Measurements from ENCODE around the gene TRAPPC14.

The TRAPPC14 gene

GRCh38 chr7:100119072-100119969 lies 39.2 kb downstream of the TRAPPC14 start, which contains the start of the genes CNPY4 and TAF6:
TSS of gene CNPY4 (plus strand) at chr7:100119634. CDS start at chr7:100119745, 111 bp downstream.
TSS of gene TAF6 (minus strand) at chr7:100119358. CDS start at chr7:100114209, 5,149 bp downstream.
- no peak for TF ChIP-seq CTCF (IDR thresholded peaks at IDR 0.05)

GRCh38 chr7:100118388-100119071 lies 40.0 kb downstream of the TRAPPC14 start:
- no peak for TF ChIP-seq CTCF (IDR thresholded peaks at IDR 0.05)

- no peak for TF ChIP-seq CTCF (IDR thresholded peaks at IDR 0.05)
These were observed 43.5 kb downstream of the TRAPPC14 start for GRCh38 chr7:100115026-100115425.

- no peak for TF ChIP-seq CTCF (IDR thresholded peaks at IDR 0.05)
These were observed 46.6 kb downstream of the TRAPPC14 start for GRCh38 chr7:100111914-100112313.

- TF ChIP-seq CTCF (IDR thresholded peaks at IDR 0.05), result no peak
These were observed 47.4 kb downstream of the TRAPPC14 start for GRCh38 chr7:100111156-100111555.

GRCh38 chr7:100109521-100110163 lies 48.9 kb downstream of the TRAPPC14 start:
- TF ChIP-seq CTCF (IDR thresholded peaks at IDR 0.05), result no peak

- TF ChIP-seq CTCF (IDR thresholded peaks at IDR 0.05), result no peak
These were observed 50.6 kb downstream of the TRAPPC14 start for GRCh38 chr7:100107890-100108289.

Data from LNCAP (cell line).